Lung (tissue), 12 donors: Measurements from ENCODE around the gene SNX4. TPM values are rescaled to one million over a fixed set of nuclear protein-coding genes. Genes with fewer than 3 reads are reported as not detected.

Experiments used
- ATAC-seq: fragments of 200-7000 bp; cut with Tn5 transposase; one replicate; pipeline ENCODE4 v1.9.1; 2020; ENCODE audit warnings: moderate number of reproducible peaks; ENCODE audit not compliant: insufficient read depth, low FRiP score
- DNase-seq, 3 donors: peaks; one replicate each; pipeline ENCODE4 v3.0.0-alpha.2; 2013 to 2017
- H3K27ac ChIP-seq, 2 donors: one replicate each; pipeline ENCODE4 v1.5.1; 2013; ENCODE audit warnings: mild to moderate bottlenecking in 2 of 2, moderate library complexity in 2 of 2, control low read depth in 1 of 2, inconsistent platforms in 1 of 2, low read depth in 1 of 2, low read length in 1 of 2
- H3K27me3 ChIP-seq, 3 donors: one replicate each; pipeline ENCODE4 v1.5.1; 2013; ENCODE audit warnings: low read length in 2 of 3; ENCODE audit not compliant: control insufficient read depth in 3 of 3, insufficient read depth in 3 of 3
- H3K36me3 ChIP-seq, 4 donors: one replicate each; pipeline ENCODE4 v1.5.1; 2013; ENCODE audit warnings: low read length in 4 of 4, mild to moderate bottlenecking in 1 of 4, moderate library complexity in 1 of 4; ENCODE audit not compliant: control insufficient read depth in 4 of 4, insufficient read depth in 4 of 4
- H3K4me1 ChIP-seq, 5 donors: one replicate each; pipeline ENCODE4 v1.5.1; 2013; ENCODE audit warnings: low read length in 5 of 5, mild to moderate bottlenecking in 2 of 5, moderate library complexity in 1 of 5; ENCODE audit not compliant: control insufficient read depth in 5 of 5, insufficient read depth in 5 of 5
- H3K4me3 ChIP-seq: one replicate; pipeline ENCODE4 v1.5.1; 2013; ENCODE audit warnings: mild to moderate bottlenecking, control low read depth, moderate library complexity
- H3K9ac ChIP-seq, 2 donors: one replicate each; pipeline ENCODE4 v1.5.1; 2013; ENCODE audit warnings: low read length in 2 of 2, control low read depth in 1 of 2; ENCODE audit not compliant: insufficient read depth in 1 of 2
- H3K9me3 ChIP-seq, 4 donors: one replicate each; pipeline ENCODE4 v1.5.1; 2013; ENCODE audit warnings: low read length in 3 of 4, mild to moderate bottlenecking in 1 of 4, moderate library complexity in 1 of 4; ENCODE audit not compliant: control insufficient read depth in 4 of 4, insufficient read depth in 3 of 4
- WGBS, 2 donors: extraction: QIAGEN DNeasy Blood & Tissue Kit; methylation state at CpG; one replicate each; pipeline ENCODE4 v1.1.7; 2013; 5-methylcytosine and 5-hydroxymethylcytosine counted together
- polyA plus RNA-seq, 2 donors: library from polyadenylated mRNA; stranded (reverse); fragments of 200-250 nt; gene quantifications; one replicate each; pipeline ENCODE4 v1.2.1, GENCODE V29; 2013
- total RNA-seq, 2 donors: library from RNA; depleted of rRNA in 1 of 2; stranded (reverse); fragments of >200 nt in 1 of 2; gene quantifications; one replicate each; pipeline ENCODE4 v1.2.1, GENCODE V29; 2014 to 2021
- TF ChIP-seq, protein P1 (sequence below): IDR thresholded peaks from 2 replicates; pipeline ENCODE4 v1.5.1; 2012; ENCODE audit warnings: mild to moderate bottlenecking; ENCODE audit errors: control extremely low read depth, extremely low read depth
- donor health status: control.
- donor health status: control.
- donor health status: Bipolar disorder and iron deficiency.
- donor health status: healthy.
- donor health status: DM: yes; HTN: yes; CAD: no.

The SNX4 gene
- total and polyA plus RNA-seq, 4 donors: 19.7 to 67.4 (median 30.7) TPM

DNA sequence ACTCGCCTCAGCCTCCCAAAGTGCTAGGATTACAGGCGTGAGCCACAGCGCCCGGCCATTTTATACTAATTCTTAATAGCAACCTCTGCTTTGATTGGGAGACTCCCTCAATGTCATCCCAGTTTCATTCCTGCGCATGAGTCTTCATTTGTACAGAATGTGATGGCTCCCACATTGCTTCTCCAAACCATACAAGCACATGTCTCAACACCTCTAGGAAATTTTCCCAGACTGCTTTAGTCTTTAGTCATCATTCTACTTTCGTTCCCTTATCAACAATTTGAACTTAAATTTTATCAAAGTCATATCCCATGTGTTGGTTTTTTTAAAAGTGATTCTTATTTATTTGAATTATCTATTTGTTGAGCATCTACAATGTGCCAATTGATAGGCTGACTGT is 58.1 kb downstream of the SNX4 start:
- Histone ChIP-seq H3K4me3 (no peak overlapping the region), H3K4me1 (peaks cover 0 to 5% (median 0%) of the 10 kb centered on the region in 5 donors), H3K9ac (no peak overlapping the region), H3K36me3 (peaks cover 9 to 21% (median 12%) of the 10 kb centered on the region in 4 donors), H3K27me3 (no peaks in the 10 kb centered on the region), H3K9me3 (no peaks in the 10 kb centered on the region), H3K27ac (no peak overlapping the region)
- ATAC-seq (no peak), DNase-seq (no peak)
- 96 to 97% methylated on average over 6 of the region's 6 CpGs for WGBS, 2 donors
- TF ChIP-seq, protein P1, sequence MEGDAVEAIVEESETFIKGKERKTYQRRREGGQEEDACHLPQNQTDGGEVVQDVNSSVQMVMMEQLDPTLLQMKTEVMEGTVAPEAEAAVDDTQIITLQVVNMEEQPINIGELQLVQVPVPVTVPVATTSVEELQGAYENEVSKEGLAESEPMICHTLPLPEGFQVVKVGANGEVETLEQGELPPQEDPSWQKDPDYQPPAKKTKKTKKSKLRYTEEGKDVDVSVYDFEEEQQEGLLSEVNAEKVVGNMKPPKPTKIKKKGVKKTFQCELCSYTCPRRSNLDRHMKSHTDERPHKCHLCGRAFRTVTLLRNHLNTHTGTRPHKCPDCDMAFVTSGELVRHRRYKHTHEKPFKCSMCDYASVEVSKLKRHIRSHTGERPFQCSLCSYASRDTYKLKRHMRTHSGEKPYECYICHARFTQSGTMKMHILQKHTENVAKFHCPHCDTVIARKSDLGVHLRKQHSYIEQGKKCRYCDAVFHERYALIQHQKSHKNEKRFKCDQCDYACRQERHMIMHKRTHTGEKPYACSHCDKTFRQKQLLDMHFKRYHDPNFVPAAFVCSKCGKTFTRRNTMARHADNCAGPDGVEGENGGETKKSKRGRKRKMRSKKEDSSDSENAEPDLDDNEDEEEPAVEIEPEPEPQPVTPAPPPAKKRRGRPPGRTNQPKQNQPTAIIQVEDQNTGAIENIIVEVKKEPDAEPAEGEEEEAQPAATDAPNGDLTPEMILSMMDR: no peak

DNA sequence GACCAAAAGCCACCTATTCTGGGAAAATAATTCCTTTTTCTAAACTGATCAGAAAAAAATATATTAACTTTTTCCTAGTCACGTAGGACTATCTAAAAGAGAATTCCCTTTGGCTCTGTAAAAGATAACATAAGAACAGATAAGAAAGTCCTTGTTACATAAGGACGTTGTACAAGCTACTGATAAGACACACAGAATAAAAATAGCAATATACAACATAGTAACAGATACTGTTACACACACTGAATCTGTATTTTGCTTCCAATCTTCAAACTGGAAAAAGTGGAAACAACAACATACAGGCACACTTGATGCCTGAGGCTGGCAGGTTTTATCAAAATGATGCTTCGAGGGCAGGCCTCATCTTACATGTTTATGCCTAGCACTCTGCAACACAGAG is 59.8 kb downstream of the SNX4 start:
- H3K27ac ChIP-seq: no peak overlapping the region
- peaks cover 0 to 5% (median 0%) of the 10 kb centered on the region in 5 donors for H3K4me1 ChIP-seq
- H3K9me3 ChIP-seq: no peaks in the 10 kb centered on the region
- TF ChIP-seq, protein P1: no peak
- H3K36me3 ChIP-seq: peaks cover 19 to 26% (median 22%) of the 10 kb centered on the region in 4 donors
- ATAC-seq: no peak
- no peak overlapping the region for H3K4me3 ChIP-seq
- no peaks in the 10 kb centered on the region for H3K27me3 ChIP-seq
- H3K9ac ChIP-seq: no peak overlapping the region
- WGBS, 2 donors: 70 to 83% methylated on average over 3 of the region's 3 CpGs
- no peak for DNase-seq

DNA sequence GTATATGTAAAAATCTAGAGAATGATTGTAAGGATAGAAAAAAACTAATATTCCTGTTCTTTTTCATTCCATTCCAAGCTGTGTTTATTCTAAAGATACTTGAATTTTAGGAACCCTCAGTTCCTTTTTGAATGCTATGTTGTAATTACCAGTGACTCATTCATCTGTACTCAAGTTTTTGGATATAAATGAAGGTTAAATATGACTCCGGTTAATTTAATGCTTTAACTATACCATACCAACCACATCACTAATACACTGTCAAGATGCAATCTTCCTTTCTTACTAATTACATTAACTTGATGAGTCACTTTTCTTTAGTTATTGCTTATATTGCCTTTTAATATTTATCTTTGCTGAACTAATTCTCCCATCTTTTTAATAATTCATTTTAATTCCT is 76.1 kb downstream of the SNX4 start:
- Histone ChIP-seq H3K27me3 (no peaks in the 10 kb centered on the region), H3K36me3 (peaks cover 8 to 15% (median 10%) of the 10 kb centered on the region in 4 donors), H3K9me3 (peaks cover 0 to 3% (median 1%) of the 10 kb centered on the region in 4 donors), H3K4me1 (peaks cover 0 to 3% (median 0%) of the 10 kb centered on the region in 5 donors), H3K9ac (no peak overlapping the region), H3K27ac (no peak overlapping the region), H3K4me3 (no peak overlapping the region)
- DNase-seq (no peak), ATAC-seq (no peak)
- WGBS, 2 donors: 51 to 74% methylated on average over 1 of the region's 1 CpG
- TF ChIP-seq, protein P1: no peak

DNA sequence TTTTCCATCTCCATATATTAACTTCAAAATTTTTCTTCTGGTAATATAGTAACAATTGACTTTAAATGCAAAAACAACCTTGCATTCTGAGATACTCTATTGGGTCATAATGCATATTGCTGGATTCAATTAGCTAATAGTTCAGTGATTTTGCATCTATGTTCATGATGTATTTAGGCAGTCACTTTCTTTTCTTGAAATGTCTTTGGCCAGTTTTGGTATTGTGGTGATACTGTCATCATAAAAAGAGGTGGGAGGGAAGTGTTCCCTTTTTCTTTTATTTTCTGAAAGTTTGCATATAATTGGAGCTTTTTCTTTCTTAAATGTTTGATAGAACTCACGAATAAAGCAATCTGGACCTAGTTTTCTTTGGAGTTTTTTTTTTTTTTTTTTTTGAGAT is 77.5 kb downstream of the SNX4 start:
- Histone ChIP-seq H3K4me3 (no peak overlapping the region), H3K27ac (no peak overlapping the region), H3K4me1 (peaks cover 0 to 3% (median 0%) of the 10 kb centered on the region in 5 donors), H3K9me3 (peaks cover 0 to 3% (median 1%) of the 10 kb centered on the region in 4 donors), H3K27me3 (no peaks in the 10 kb centered on the region), H3K9ac (no peak overlapping the region), H3K36me3 (peaks cover 3 to 15% (median 7%) of the 10 kb centered on the region in 4 donors)
- ATAC-seq (no peak), DNase-seq (no peak)
- TF ChIP-seq, protein P1: no peak
- 100% methylated on average over 1 of the region's 1 CpG for WGBS, 2 donors
